Left cardiac atrium (tissue), 4 donors: Measurements from ENCODE around the gene MAP3K13. TPM values are rescaled to one million over a fixed set of nuclear protein-coding genes. Genes with fewer than 3 reads are reported as not detected.

Source experiments
- ATAC-seq, 2 donors: fragments of 200-7000 bp; cut with Tn5 transposase; one replicate each; pipeline ENCODE4 v1.9.1; 2020; ENCODE audit warnings: mild to moderate bottlenecking in 2 of 2, moderate library complexity in 2 of 2
- DNase-seq: peaks from one replicate; pipeline ENCODE4 v3.0.0-alpha.2; 2020
- intact Hi-C, 2 donors: fragments of 100-400 bp; cut with DNase I; formaldehyde crosslinking; loops; one replicate each; pipeline versions ENCODE4 v1.14.1 to v1.15.1; 2022 to 2023
- total RNA-seq, 2 donors: library from RNA; stranded (reverse); fragmentation: NEBNext Ultra II Directional; extraction: Animal tissue kit (Norgen Biotek cat#: 25700); gene quantifications; one replicate each; pipeline ENCODE4 v1.2.1, GENCODE V29; 2021
- donor health status: DM: no; HTN: yes; CAD: no.
- donor health status: DM: no; HTN: yes; CAD: no; lungs with severe emphysema.
- donor health status: DM: yes; HTN: yes; CAD: no.
- donor health status: Dilated cardiomyopathy.

MAP3K13 gene
- total RNA-seq, 2 donors from 2014 or later = 12.5 to 16.2 TPM

- intact Hi-C loops = no loop called here
- no peak for ATAC-seq
- DNase-seq = no peak
These were observed 114.4 kb downstream of the MAP3K13 start for GRCh38 chr3:185477316-185477715.

DNA sequence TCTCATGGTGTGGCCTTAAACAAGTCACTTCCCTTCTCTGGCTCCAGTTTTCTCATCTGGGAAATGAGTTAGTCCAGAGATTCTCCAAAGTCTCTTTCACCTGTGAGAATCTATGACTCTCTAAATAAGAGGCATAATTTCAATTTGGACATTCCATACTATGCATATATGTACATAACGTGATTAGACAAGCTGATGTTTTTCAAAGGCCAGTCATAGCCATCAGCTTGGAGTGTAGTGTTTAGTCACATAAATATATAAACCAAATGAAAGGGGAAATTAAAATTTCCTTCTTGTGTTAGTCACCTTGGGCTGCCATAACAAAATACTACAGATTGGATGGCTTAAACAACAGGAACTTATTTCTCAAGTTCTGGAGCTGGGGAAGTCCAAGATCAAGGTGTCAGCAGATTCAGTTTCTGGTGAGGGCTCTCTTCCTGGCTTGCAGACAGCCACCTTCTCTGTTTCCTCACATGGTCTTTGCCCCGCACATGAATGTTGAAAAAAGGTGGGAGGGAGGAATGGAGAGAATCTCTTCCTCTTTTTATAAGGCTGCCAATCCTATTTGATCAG lies 116.5 kb downstream of the MAP3K13 start:
- ATAC-seq (no peak), DNase-seq (no peak)
- intact Hi-C loops = no loop called here

GRCh38 chr3:185484296-185484695 lies 121.4 kb downstream of the MAP3K13 start:
- DNase-seq (no peak), ATAC-seq (no peak)
- intact Hi-C loops = no loop called here

DNA sequence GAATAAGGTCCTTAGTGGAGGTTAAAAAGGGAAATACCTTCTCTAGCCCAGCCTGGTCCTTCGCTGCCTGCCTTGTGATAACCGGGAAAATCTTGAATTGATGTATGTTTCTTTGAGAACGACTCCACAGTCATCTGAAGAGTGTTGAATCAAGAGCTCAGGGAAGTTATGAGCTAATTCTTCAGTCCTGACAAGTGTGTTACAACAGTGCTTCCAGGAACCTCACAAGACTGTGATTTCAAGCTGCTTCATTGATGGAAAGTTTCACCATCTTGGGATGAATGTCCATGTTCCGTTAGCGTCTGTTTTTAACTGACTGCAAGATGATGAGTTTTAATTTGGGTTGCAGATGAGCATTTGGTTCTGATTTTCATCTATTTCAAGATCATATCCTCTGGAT lies 123.5 kb downstream of the MAP3K13 start:
- no peak for DNase-seq
- intact Hi-C loops = no loop called here
- no peak for ATAC-seq

DNA sequence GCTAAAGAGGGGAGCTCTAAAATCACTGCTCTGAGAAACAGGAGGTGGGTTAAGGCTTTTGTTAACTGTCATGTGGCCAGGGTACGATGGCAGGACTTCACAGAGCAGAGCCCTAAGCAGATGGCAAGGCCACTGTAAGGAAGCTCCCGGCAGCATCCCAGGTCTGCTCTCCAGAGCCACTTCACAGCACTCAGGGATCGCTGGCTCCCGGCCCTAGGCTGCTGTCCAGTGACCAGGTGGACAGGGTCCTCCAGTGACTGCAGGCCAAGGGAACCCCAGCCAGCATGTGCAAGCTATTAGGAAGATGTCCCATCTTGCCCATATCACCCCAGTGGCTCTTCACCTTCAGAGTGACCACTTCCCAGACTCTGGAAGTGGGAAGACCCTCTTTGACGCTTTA lies 125.5 kb downstream of the MAP3K13 start:
- intact Hi-C loops = no loop called here
- DNase-seq = no peak
- ATAC-seq = no peak

DNA sequence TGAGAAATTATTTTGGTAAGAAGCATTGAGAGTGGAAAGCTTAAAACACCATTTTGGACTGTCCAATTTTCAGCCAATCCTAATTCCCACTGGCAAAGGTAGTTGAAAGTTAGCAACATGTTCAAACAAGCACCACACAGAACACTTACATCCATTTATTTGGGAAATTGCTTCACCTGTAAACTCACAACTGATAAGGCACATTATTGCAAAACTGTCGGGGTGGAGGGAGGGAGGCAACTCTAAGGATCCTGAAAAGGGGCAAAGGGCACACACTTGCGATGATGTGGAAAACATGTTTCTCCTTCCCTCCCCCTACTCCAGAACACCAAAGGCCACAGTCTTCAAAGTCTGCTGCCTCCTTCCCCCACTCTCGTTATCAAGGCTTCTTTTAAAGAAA lies 126.5 kb downstream of the MAP3K13 start:
- ATAC-seq (no peak), DNase-seq (no peak)
- intact Hi-C loops = no loop called here

GRCh38 chr3:185490241-185490640 lies 127.3 kb downstream of the MAP3K13 start:
- intact Hi-C loops = no loop called here
- ATAC-seq (no peak), DNase-seq (no peak)

DNA sequence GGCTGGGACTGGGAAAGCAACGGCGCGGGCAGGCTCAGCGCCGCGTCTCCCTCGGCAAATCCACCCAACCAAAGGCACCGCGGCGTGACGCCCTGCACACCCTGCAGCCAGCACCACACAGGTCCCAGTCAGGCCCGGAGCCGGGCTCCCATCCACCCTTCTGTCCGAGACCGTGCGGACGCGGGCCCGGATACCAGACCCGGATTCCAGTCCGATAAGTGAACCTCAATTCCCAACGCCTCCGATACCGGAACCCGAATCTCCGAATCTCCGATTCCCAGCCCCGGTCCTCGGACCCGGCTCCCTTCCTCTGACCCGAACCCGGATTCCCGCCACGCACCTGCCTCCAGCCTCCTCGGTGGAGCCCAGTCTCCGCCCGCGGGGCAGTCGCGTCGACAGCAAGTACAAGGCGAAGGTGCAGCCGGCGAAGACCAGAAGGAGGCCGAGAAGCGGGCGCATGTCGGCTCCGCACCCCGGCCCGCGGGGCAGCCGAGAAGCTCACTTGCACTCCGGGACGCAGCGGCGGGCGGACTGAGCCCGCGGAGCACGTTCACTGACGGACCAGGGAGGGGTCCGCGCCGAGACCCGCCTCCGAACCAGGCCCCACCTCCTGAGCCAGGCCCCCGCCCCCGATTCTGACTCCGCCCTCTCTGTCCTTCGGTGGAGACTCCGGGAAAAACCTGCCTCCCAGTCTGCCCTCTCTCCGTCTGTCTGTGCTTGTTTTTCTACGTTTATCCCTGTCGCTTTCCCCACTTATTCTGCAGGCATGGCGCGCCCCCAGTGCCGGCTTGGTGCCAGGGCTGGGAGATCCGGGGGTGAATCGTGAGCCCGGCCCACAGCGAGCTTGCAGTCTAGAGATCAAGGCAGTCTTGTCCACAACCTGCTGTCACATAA lies 135.8 kb downstream of the MAP3K13 start, which contains the start of gene TMEM41A:
TMEM41A (minus strand) TSS at position 533 of the 894 bp plus-strand sequence; CDS start at position 459, 74 bp downstream.
- intact Hi-C loops = loop anchor here in 1 of 2 donors (5.0 kb wide), 1 partner anchor 64 kb away; no protein-coding TSS in a partner anchor
- DNase-seq = peak; percentile 95
- ATAC-seq = peak; percentile 99 to 100

DNA sequence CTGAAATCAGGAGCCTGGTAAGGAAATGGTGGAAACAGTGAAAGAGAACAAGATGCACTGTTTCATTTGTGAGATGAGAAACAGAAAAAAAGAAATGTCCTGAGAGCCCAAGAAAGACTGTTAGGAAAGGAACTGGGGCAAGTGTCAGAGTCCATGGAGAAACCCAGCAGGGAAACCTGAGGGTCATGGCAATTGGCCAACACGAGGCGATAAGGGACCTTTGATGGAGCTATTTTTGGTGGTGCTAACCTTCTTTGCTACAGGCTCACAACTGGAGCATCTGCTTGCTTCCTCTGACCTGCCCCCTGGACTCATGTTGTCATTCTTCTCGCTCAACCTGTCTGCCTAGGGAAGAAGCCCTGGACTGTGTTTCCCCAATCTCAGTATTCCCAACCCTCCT lies 140.1 kb downstream of the MAP3K13 start:
- DNase-seq = peak; percentile 38
- no peak for ATAC-seq
- intact Hi-C loops = no loop called here

- ATAC-seq (no peak), DNase-seq (no peak)
- intact Hi-C loops = no loop called here
These were observed 140.6 kb downstream of the MAP3K13 start for GRCh38 chr3:185503521-185503920.

GRCh38 chr3:185504636-185505035 lies 141.7 kb downstream of the MAP3K13 start:
- intact Hi-C loops = no loop called here
- ATAC-seq = no peak
- DNase-seq = no peak

DNA sequence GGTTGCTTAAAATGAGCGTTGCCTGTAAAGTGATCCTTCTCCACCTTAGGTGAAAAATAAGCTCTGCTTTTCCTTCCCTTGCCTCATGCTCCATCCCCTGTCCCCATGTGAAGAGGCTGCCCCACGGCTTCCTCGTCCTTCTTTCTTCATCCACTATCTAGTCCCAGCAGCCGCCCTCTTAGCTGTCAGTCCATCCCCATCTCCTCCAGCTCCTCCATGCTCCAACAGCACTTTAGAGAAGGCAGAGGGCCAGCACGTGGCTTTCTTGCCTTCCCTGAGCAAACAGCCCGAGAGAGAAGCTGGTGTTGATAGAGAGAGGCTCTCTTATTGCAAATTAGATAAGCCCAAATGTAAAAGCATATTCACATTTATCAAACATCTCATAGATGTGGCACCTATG lies 144.9 kb downstream of the MAP3K13 start:
- intact Hi-C loops = no loop called here
- ATAC-seq = no peak
- DNase-seq = no peak

DNA sequence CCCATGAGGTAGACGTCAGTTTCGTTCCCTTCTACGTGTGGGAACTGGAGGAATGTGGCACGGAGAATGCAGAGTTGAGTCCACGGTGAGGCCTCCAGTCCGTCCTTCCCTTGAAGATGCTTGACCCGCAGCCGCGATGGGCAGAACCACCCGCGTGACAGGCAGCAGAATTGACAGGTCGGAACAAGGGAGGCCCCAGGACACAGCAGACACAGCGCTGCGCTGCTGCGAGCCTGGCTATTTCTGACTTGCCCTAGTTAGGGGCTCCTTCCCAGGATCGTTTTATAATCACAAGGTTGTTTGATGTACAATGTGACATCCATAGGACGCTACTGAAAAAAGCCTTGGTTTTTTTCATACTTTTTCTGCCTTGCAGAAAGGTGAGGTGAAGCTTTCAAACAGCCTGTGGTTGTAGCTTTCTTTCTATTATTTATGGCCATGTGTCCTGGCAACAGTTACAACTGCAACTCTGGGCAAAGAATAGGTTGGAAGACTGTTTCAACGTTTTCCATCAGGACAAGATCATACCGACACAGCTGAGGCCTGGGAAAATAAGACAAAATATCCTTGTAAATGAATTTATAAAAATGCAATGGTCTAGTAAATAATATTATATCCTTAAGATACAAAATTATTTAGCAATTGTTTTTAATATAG lies 145.5 kb downstream of the MAP3K13 start:
- intact Hi-C loops = no loop called here
- no peak for DNase-seq
- peak; percentile 29 to 81 for ATAC-seq

DNA sequence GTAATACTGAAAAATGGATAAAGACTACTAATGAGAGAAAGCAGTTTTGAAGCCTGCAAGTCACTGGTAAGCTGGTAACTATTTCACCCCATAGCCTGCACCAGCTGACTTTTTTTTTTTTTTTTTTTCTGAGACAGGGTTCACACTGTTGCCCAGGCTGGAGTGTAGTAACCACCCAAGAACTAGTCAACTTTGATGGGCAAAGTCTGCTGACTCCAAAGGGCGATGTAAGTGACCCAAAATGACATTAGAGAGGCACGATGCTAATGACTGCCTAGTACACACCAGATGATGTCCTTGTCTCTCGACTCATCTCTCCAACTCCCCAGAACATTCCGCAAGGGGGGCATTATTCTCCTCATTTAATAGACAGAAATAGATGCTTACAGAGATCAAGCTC lies 148.8 kb downstream of the MAP3K13 start:
- DNase-seq (no peak), ATAC-seq (no peak)
- intact Hi-C loops = no loop called here

- intact Hi-C loops = no loop called here
- ATAC-seq = no peak
These were observed 154.6 kb downstream of the MAP3K13 start for GRCh38 chr3:185517387-185518130.

GRCh38 chr3:185519021-185519420 lies 156.1 kb downstream of the MAP3K13 start:
- DNase-seq (no peak), ATAC-seq (no peak)
- intact Hi-C loops = no loop called here

More at GRCh38 chr3:185517387-185518130, 154.6 kb downstream of the MAP3K13 start:
- no peak for DNase-seq

GRCh38 chr3:185521349-185522138 lies 158.6 kb downstream of the MAP3K13 start:
- intact Hi-C loops = no loop called here
- DNase-seq (no peak), ATAC-seq (peak; percentile 54 to 71)

DNA sequence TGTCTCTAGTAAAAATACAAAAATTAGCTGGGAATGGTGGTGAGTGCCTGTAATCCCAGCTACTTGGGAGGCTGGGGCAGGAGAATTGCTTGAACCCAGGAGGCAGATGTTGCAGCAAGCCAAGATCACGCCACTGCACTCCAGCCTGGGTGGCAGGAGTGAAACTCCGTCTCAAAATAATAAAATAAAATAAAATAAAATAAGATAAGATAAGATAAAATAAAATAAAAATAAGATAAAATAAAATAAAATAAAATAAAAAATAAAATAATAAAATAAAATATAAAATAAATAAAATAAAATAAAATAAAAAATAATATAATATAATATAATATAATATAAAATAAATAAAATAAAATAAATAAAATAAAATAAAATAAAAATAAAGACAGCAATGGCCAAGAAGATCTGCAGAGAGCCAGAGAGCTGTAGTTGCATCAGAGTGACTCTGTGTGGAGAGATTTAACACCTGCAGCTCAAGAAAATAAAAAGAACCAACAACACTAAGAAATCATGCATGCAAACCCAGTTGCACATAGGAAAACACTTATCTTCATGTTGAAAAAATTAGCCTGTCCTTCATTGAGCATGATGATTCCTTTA lies 163.5 kb downstream of the MAP3K13 start:
- intact Hi-C loops = no loop called here
- no peak for DNase-seq
- no peak for ATAC-seq
